Measurements from ENCODE around the gene STRA6.

Gene STRA6

DNA sequence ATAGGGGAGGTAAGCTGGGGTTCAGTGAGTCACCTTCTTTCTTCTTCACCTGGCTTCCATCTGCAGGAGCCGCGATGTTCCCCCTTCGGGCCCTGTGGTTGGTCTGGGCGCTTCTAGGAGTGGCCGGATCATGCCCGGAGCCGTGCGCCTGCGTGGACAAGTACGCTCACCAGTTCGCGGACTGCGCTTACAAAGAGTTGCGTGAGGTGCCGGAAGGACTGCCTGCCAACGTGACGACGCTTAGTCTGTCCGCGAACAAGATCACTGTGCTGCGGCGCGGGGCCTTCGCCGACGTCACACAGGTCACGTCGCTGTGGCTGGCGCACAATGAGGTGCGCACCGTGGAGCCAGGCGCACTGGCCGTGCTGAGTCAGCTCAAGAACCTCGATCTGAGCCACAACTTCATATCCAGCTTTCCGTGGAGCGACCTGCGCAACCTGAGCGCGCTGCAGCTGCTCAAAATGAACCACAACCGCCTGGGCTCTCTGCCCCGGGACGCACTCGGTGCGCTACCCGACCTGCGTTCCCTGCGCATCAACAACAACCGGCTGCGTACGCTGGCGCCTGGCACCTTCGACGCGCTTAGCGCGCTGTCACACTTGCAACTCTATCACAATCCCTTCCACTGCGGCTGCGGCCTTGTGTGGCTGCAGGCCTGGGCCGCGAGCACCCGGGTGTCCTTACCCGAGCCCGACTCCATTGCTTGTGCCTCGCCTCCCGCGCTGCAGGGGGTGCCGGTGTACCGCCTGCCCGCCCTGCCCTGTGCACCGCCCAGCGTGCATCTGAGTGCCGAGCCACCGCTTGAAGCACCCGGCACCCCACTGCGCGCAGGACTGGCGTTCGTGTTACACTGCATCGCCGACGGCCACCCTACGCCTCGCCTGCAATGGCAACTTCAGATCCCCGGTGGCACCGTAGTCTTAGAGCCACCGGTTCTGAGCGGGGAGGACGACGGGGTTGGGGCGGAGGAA lies 69.6 kb downstream of the STRA6 start:
- H2AK5ac ChIP-seq (ENCODE audit: low read depth, low read length) = peak overlapping the region; percentile 98
- H2BK15ac ChIP-seq (ENCODE audit: low read length) = peak overlapping the region; percentile 94
- H3K9ac ChIP-seq (ENCODE audit: low read depth, low read length, poor library complexity) = peak overlapping the region; percentile 54
- H3K79me1 ChIP-seq (ENCODE audit: low read depth, low read length) = peaks cover 6% of the 10 kb centered on the region
- peak overlapping the region; percentile 85 for H2BK12ac ChIP-seq (ENCODE audit: low read length)
- H3K4me2 ChIP-seq (ENCODE audit: insufficient read depth, low read length, poor library complexity, severe bottlenecking) = peak overlapping the region; percentile 31
- H3K27me3 ChIP-seq (ENCODE audit: control insufficient read depth in 3 of 3, insufficient read depth in 3 of 3, low read depth in 1 of 3, low read length in 3 of 3) = peaks cover 63 to 88% (median 74%) of the 10 kb centered on the region in 3 experiments
- H3K14ac ChIP-seq (ENCODE audit: low read length) = peak overlapping the region; percentile 99
- H3K36me3 ChIP-seq (replicated peaks in 1 of 2; ENCODE audit: control insufficient read depth in 2 of 2, insufficient read depth in 2 of 2, low read length in 2 of 2) = no peaks in the 10 kb centered on the region
- peak overlapping the region in 1 of 2 donors; percentile 33 for H3K4me3 ChIP-seq (ENCODE audit: low read length in 2 of 2)
- no peak overlapping the region for H2BK5ac ChIP-seq (ENCODE audit: low read length)
- H3K4me1 ChIP-seq (ENCODE audit: control insufficient read depth in 2 of 2, insufficient read depth in 1 of 2, low read depth in 1 of 2, low read length in 2 of 2) = peaks cover 38 to 43% of the 10 kb centered on the region in 2 donors
- peak overlapping the region; percentile 93 for H3K18ac ChIP-seq (ENCODE audit: low read length)
- peak overlapping the region; percentile 53 for H4K8ac ChIP-seq (ENCODE audit: low read depth, low read length)
- DNase-seq (ENCODE audit: low spot score) = no peak
- peak overlapping the region; percentile 85 for H3K4ac ChIP-seq (ENCODE audit: low read length)
- H2AFZ ChIP-seq (ENCODE audit: low read length) = no peak overlapping the region
- no CpG with 5 or more reads among the region's 90 CpGs for WGBS, 2 donors (ENCODE audit: extremely low coverage in 2 of 2, insufficient read length in 2 of 2, insufficient replicate concordance in 1 of 2)
- H3K9me3 ChIP-seq (replicated peaks in 1 of 2; ENCODE audit: control insufficient read depth in 2 of 2, insufficient read depth in 1 of 2, low read depth in 1 of 2, low read length in 2 of 2) = peaks cover 25 to 27% of the 10 kb centered on the region in 2 donors
- peak overlapping the region; percentile 64 for H2BK120ac ChIP-seq (ENCODE audit: low read depth, low read length)
- peak overlapping the region; percentile 75 for H4K91ac ChIP-seq (ENCODE audit: low read depth, low read length, poor library complexity)
- peak overlapping the region; percentile 97 for H3K23ac ChIP-seq (ENCODE audit: low read depth, low read length, poor library complexity)
- no peak overlapping the region for H3K27ac ChIP-seq (replicated peaks; ENCODE audit: low read length)

DNA sequence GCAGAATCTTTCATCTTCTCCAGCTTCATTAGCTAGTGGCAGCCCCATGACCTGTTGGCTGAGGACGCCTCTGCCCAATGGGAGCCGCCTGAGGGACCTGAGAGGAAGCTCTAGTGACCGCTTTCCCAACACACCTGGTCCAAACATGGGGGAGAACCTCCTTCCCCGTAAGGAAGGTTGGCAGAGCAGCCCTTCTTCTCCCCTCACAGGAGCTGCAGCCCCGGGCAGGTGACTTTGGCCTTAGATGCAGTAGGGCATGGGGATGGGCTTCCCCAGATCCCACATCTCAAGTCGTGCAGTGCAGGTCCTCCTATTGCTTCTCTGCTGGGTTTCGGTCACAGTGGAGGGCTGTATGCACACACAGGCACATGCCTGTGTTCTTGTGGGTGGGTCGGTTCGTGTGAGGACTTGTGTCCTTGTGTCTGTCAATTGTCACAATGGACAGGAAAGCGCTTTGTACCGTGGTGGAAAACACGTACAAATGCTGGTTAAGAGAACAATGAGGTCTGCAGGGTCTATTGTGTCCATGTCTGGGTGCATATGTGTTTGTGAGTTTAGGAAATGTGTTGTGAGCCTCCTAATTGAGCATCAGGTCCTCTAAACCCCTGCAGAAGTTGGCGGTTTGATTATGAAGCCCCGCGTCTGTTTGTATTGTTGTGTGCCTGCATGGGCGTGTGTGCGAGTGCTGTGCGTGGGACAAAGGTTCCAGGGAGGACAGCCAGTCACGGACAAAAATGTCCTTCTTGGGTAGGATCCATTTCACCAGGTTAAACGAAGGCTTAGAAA lies 70.8 kb downstream of the STRA6 start:
- H3K4me3 ChIP-seq (ENCODE audit: low read length in 2 of 2) = no peak overlapping the region
- H3K18ac ChIP-seq (ENCODE audit: low read length) = peak overlapping the region; percentile 60
- no CpG with 5 or more reads among the region's 20 CpGs for WGBS, 2 donors (ENCODE audit: extremely low coverage in 2 of 2, insufficient read length in 2 of 2, insufficient replicate concordance in 1 of 2)
- peaks cover 6% of the 10 kb centered on the region for H3K79me1 ChIP-seq (ENCODE audit: low read depth, low read length)
- no peaks in the 10 kb centered on the region for H3K36me3 ChIP-seq (replicated peaks in 1 of 2; ENCODE audit: control insufficient read depth in 2 of 2, insufficient read depth in 2 of 2, low read length in 2 of 2)
- H2BK15ac ChIP-seq (ENCODE audit: low read length) = peak overlapping the region; percentile 14
- H3K27me3 ChIP-seq (ENCODE audit: control insufficient read depth in 3 of 3, insufficient read depth in 3 of 3, low read depth in 1 of 3, low read length in 3 of 3) = peaks cover 64 to 89% (median 75%) of the 10 kb centered on the region in 3 experiments
- peak overlapping the region; percentile 98 for H2AK5ac ChIP-seq (ENCODE audit: low read depth, low read length)
- H2BK5ac ChIP-seq (ENCODE audit: low read length) = no peak overlapping the region
- H3K4ac ChIP-seq (ENCODE audit: low read length) = no peak overlapping the region
- peak overlapping the region; percentile 97 for H3K14ac ChIP-seq (ENCODE audit: low read length)
- H4K91ac ChIP-seq (ENCODE audit: low read depth, low read length, poor library complexity) = no peak overlapping the region
- H3K9me3 ChIP-seq (replicated peaks in 1 of 2; ENCODE audit: control insufficient read depth in 2 of 2, insufficient read depth in 1 of 2, low read depth in 1 of 2, low read length in 2 of 2) = peaks cover 25 to 27% of the 10 kb centered on the region in 2 donors
- H3K4me2 ChIP-seq (ENCODE audit: insufficient read depth, low read length, poor library complexity, severe bottlenecking) = no peak overlapping the region
- DNase-seq (ENCODE audit: low spot score) = no peak
- no peak overlapping the region for H3K27ac ChIP-seq (replicated peaks; ENCODE audit: low read length)
- H3K4me1 ChIP-seq (ENCODE audit: control insufficient read depth in 2 of 2, insufficient read depth in 1 of 2, low read depth in 1 of 2, low read length in 2 of 2) = peaks cover 36 to 40% of the 10 kb centered on the region in 2 donors
- no peak overlapping the region for H2AFZ ChIP-seq (ENCODE audit: low read length)
- H4K8ac ChIP-seq (ENCODE audit: low read depth, low read length) = no peak overlapping the region
- H2BK12ac ChIP-seq (ENCODE audit: low read length) = peak overlapping the region; percentile 95
- peak overlapping the region; percentile 97 for H3K23ac ChIP-seq (ENCODE audit: low read depth, low read length, poor library complexity)
- H2BK120ac ChIP-seq (ENCODE audit: low read depth, low read length) = no peak overlapping the region
- H3K9ac ChIP-seq (ENCODE audit: low read depth, low read length, poor library complexity) = no peak overlapping the region

DNA sequence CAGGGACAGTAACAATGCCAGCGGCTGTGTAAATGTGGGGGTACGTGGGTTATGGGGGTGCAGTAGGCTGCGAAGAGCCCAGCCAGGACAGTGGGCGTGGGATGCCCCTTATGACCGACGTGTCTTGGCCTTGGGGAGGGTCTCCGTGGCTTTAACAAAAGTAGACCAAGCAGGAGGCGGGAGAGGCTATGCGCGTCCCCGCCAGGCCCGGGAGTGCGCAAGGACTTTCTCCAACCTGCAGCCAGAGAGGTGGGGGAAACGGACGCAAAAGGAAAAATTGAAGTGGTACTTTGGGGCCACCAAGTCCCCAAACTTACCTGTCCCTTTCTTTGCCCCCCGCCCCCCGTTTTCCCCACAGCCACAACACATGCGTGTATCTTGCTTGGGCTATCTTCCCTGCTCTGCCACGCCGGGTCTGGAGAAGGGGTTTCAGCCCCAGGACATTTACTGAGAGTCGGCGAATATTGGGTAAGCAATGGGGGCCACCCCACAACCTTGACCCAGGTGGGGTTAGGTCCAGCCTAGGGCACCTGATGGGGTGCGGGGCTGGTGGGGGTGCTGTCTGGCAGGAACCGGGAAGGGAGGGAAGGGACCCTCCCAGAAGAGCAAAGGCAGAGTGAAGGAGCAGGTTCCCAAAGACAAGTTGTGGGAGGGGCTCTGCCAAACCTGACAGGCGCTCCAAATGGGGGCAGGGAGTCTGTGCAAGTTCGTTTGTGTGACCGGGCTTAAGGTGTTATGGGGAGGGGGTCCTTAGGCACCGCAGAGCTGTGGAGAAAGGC lies 71.5 kb downstream of the STRA6 start:
- Histone ChIP-seq H4K8ac (ENCODE audit: low read depth, low read length) (no peak overlapping the region), H3K27me3 (ENCODE audit: control insufficient read depth in 3 of 3, insufficient read depth in 3 of 3, low read depth in 1 of 3, low read length in 3 of 3) (peaks cover 64 to 88% (median 75%) of the 10 kb centered on the region in 3 experiments), H3K18ac (ENCODE audit: low read length) (peak overlapping the region; percentile 55), H3K9ac (ENCODE audit: low read depth, low read length, poor library complexity) (peak overlapping the region; percentile 65), H2BK15ac (ENCODE audit: low read length) (peak overlapping the region; percentile 54), H3K14ac (ENCODE audit: low read length) (peak overlapping the region; percentile 67), H2AFZ (ENCODE audit: low read length) (peak overlapping the region; percentile 38), H3K79me1 (ENCODE audit: low read depth, low read length) (peaks cover 6% of the 10 kb centered on the region), H3K4me2 (ENCODE audit: insufficient read depth, low read length, poor library complexity, severe bottlenecking) (peak overlapping the region; percentile 82), H3K9me3 (replicated peaks in 1 of 2; ENCODE audit: control insufficient read depth in 2 of 2, insufficient read depth in 1 of 2, low read depth in 1 of 2, low read length in 2 of 2) (peaks cover 25 to 27% of the 10 kb centered on the region in 2 donors), H3K4me3 (ENCODE audit: low read length in 2 of 2) (peak overlapping the region; percentile 26 to 59), H4K91ac (ENCODE audit: low read depth, low read length, poor library complexity) (no peak overlapping the region), H2AK5ac (ENCODE audit: low read depth, low read length) (peak overlapping the region; percentile 98), H3K4ac (ENCODE audit: low read length) (no peak overlapping the region), H3K27ac (replicated peaks; ENCODE audit: low read length) (no peak overlapping the region), H2BK120ac (ENCODE audit: low read depth, low read length) (no peak overlapping the region), H3K4me1 (ENCODE audit: control insufficient read depth in 2 of 2, insufficient read depth in 1 of 2, low read depth in 1 of 2, low read length in 2 of 2) (peaks cover 32 to 38% of the 10 kb centered on the region in 2 donors), H2BK5ac (ENCODE audit: low read length) (no peak overlapping the region), H3K23ac (ENCODE audit: low read depth, low read length, poor library complexity) (peak overlapping the region; percentile 94), H3K36me3 (replicated peaks in 1 of 2; ENCODE audit: control insufficient read depth in 2 of 2, insufficient read depth in 2 of 2, low read length in 2 of 2) (no peaks in the 10 kb centered on the region), H2BK12ac (ENCODE audit: low read length) (no peak overlapping the region)
- no peak for DNase-seq (ENCODE audit: low spot score)
- no CpG with 5 or more reads among the region's 28 CpGs for WGBS, 2 donors (ENCODE audit: extremely low coverage in 2 of 2, insufficient read length in 2 of 2, insufficient replicate concordance in 1 of 2)

Measured in neuronal stem cell (in vitro differentiated cells).